Measurements from ENCODE around the gene TMEM256. TPM values are rescaled to one million over a fixed set of nuclear protein-coding genes. Genes with fewer than 3 reads are reported as not detected.

Gene TMEM256
- total RNA-seq, 2 experiments from 2014 or later = 87.0 to 88.5 TPM

DNA sequence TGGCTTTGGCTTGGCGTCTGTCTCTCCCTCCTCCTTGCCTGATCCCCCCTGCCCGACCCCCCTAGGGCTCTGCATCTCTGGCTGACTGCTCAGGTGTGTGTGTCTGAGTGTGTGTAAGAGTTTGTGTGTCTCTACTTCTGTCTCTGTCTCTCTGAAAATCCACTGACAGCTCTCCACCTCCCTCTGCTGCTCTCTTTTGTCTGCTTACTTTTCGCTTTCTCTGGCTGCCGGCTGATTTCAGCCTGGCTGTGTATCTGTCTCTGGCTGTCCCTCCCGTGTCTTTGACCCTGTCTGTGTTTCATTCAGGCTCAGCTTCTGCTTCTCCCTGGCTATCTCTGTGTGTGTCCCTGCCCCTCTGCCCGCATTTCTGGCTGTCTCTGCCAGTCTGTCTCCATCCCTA is 12.4 kb upstream of the TMEM256 start:
- no peaks in the 10 kb centered on the region for H3K36me3 Mint-ChIP-seq
- intact Hi-C loops (cut with micrococcal nuclease) = no loop called here
- no peaks in the 10 kb centered on the region for H3K4me1 Mint-ChIP-seq (ENCODE audit: low read depth)
- no peaks in the 10 kb centered on the region for H3K27me3 Mint-ChIP-seq
- H3K9me3 Mint-ChIP-seq = no peaks in the 10 kb centered on the region
- no peak overlapping the region for H3K4me3 Mint-ChIP-seq
- POLR2A ChIA-PET = no interaction called here
- H3K27ac Mint-ChIP-seq = no peak overlapping the region
- no peak for DNase-seq
- CTCF ChIA-PET = no interaction called here

DNA sequence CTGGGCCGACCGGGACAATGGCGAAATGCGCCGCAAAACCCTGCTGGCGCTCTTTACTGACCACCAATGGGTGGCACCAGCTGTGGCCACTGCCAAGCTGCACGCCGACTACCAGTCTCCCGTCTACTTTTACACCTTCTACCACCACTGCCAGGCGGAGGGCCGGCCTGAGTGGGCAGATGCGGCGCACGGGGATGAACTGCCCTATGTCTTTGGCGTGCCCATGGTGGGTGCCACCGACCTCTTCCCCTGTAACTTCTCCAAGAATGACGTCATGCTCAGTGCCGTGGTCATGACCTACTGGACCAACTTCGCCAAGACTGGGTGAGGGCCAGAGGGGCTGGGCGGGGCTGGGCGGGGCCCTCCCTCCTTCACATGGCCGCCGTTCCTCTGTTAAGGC is 11.9 kb upstream of the TMEM256 start:
- ChIA-PET CTCF (no interaction called here), POLR2A (no interaction called here)
- Mint-ChIP-seq H3K4me3 (no peak overlapping the region), H3K4me1 (ENCODE audit: low read depth) (no peaks in the 10 kb centered on the region), H3K36me3 (no peaks in the 10 kb centered on the region), H3K27ac (no peak overlapping the region), H3K27me3 (no peaks in the 10 kb centered on the region), H3K9me3 (no peaks in the 10 kb centered on the region)
- intact Hi-C loops (cut with micrococcal nuclease) = no loop called here
- no peak for DNase-seq

GRCh38 chr17:7414837-7415236 is 10.9 kb upstream of the TMEM256 start:
- no peaks in the 10 kb centered on the region for H3K27me3 Mint-ChIP-seq
- no peak for DNase-seq
- no peak overlapping the region for H3K27ac Mint-ChIP-seq
- intact Hi-C loops (cut with micrococcal nuclease) = no loop called here
- no peak overlapping the region for H3K4me3 Mint-ChIP-seq
- ChIA-PET CTCF (no interaction called here), POLR2A (no interaction called here)
- no peaks in the 10 kb centered on the region for H3K4me1 Mint-ChIP-seq (ENCODE audit: low read depth)
- H3K9me3 Mint-ChIP-seq = no peaks in the 10 kb centered on the region
- no peaks in the 10 kb centered on the region for H3K36me3 Mint-ChIP-seq

- no peaks in the 10 kb centered on the region for H3K4me1 Mint-ChIP-seq (ENCODE audit: low read depth)
- ChIA-PET POLR2A (interaction anchor here (0.6 kb wide), 1 partner anchor 104 kb away, joined by 4 read pairs; no protein-coding TSS in a partner anchor), CTCF (interaction anchor here (0.7 to 1.1 kb wide), 2 partner anchors 56 to 75 kb away, joined by 3 to 5 read pairs; no protein-coding TSS in a partner anchor)
- no peaks in the 10 kb centered on the region for H3K36me3 Mint-ChIP-seq
- no peaks in the 10 kb centered on the region for H3K27me3 Mint-ChIP-seq
- DNase-seq = no peak
- H3K27ac Mint-ChIP-seq = no peak overlapping the region
- intact Hi-C loops (cut with micrococcal nuclease) = no loop called here
- H3K4me3 Mint-ChIP-seq = no peak overlapping the region
- no peaks in the 10 kb centered on the region for H3K9me3 Mint-ChIP-seq
Measured at GRCh38 chr17:7413346-7413985, 9.6 kb upstream of the TMEM256 start.

DNA sequence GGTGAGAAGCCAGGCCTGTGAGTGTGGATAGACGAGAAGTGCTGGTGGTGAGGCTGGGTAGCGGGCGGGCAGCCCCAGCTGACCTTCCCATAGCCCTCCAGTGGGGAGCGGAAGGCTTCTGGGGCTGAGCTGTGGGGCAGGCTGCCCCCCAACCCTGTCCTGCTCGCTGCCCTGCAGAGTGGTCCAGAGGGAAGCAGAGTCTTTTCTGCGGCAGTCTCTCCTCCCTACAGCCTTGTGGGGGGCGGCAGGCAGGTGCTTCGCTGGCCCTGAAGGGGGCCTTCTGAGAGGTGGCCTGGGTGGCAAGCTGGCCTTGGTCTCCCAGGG is 7.5 kb upstream of the TMEM256 start:
- Mint-ChIP-seq H3K27me3 (no peaks in the 10 kb centered on the region), H3K36me3 (no peaks in the 10 kb centered on the region), H3K9me3 (no peaks in the 10 kb centered on the region), H3K4me3 (no peak overlapping the region), H3K4me1 (ENCODE audit: low read depth) (peaks cover 5% of the 10 kb centered on the region), H3K27ac (no peak overlapping the region)
- CTCF ChIA-PET = no interaction called here
- no peak for DNase-seq
- intact Hi-C loops (cut with micrococcal nuclease) = no loop called here
- POLR2A ChIA-PET = no interaction called here

DNA sequence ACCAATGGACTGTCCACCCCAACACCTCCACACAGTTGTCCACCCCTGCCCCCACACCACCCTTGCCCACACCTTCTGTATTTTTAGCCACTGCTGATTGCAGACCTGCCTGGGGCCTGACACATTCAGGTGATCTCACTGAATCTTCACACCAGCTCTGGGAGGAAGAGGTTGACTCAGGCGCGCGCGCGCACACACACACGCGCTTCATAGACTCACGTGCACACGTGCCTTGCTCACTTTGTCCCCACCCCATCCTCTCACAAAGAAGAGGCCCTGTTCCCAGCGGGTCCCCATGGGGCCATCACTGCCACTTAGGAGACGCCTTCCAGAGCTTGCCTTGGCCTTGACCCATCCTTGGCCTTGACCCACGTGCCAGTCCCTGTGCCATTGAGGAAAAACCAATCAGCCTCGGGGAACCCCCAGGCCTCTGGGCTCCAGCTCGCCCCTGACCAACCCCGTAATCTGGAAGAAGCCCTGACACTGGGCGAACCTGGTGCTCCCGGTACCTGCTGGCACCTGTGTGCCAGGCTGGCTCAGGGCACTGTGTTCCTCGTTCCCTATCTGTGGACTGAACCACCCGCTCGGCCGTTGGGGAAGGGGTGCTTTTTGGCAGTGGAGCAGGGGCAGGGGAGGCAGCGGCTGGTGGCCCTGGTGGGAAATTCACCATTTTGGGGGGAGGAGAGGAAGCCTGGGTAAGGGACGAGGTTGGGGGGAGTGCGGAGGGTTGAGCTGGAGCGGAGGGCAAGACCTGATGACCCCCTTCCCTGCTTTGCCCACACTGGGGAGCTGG is 6.9 kb upstream of the TMEM256 start:
- no peaks in the 10 kb centered on the region for H3K27me3 Mint-ChIP-seq
- no peak overlapping the region for H3K4me3 Mint-ChIP-seq
- intact Hi-C loops (cut with micrococcal nuclease) = no loop called here
- H3K27ac Mint-ChIP-seq = no peak overlapping the region
- CTCF ChIA-PET = no interaction called here
- no peaks in the 10 kb centered on the region for H3K36me3 Mint-ChIP-seq
- H3K9me3 Mint-ChIP-seq = no peaks in the 10 kb centered on the region
- H3K4me1 Mint-ChIP-seq (ENCODE audit: low read depth) = peaks cover 9% of the 10 kb centered on the region
- no peak for DNase-seq
- POLR2A ChIA-PET = no interaction called here

- H3K36me3 Mint-ChIP-seq = no peaks in the 10 kb centered on the region
- CTCF ChIA-PET = no interaction called here
- H3K4me1 Mint-ChIP-seq (ENCODE audit: low read depth) = peaks cover 15% of the 10 kb centered on the region
- no peak overlapping the region for H3K4me3 Mint-ChIP-seq
- no peaks in the 10 kb centered on the region for H3K9me3 Mint-ChIP-seq
- no peaks in the 10 kb centered on the region for H3K27me3 Mint-ChIP-seq
- no peak overlapping the region for H3K27ac Mint-ChIP-seq
- intact Hi-C loops (cut with micrococcal nuclease) = no loop called here
- no peak for DNase-seq
- POLR2A ChIA-PET = no interaction called here
Measured at GRCh38 chr17:7409716-7410115, 5.8 kb upstream of the TMEM256 start.

DNA sequence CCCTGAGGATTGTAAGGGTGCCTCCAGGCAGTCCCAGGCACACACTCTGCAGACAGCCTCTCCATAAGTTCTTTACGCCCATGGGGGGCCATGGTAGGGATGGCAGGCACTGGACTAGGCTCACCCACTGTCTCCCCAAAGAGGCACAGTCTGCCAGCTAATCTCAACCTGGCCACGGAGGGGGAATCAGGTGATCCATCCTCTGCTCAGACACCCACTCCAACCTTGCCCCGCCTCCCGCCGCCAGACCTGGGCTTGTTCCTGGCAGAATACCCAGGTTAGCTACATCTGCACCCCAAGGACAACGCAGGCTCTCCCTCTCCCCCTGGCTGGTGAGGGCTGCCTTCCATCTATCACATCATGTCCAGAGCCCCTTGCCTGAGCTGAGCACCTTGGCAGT is 5.0 kb upstream of the TMEM256 start:
- ChIA-PET POLR2A (no interaction called here), CTCF (no interaction called here)
- intact Hi-C loops (cut with micrococcal nuclease) = no loop called here
- no peak overlapping the region for H3K4me3 Mint-ChIP-seq
- H3K36me3 Mint-ChIP-seq = no peaks in the 10 kb centered on the region
- peaks cover 15% of the 10 kb centered on the region for H3K4me1 Mint-ChIP-seq (ENCODE audit: low read depth)
- no peaks in the 10 kb centered on the region for H3K27me3 Mint-ChIP-seq
- H3K27ac Mint-ChIP-seq = no peak overlapping the region
- no peak for DNase-seq
- no peaks in the 10 kb centered on the region for H3K9me3 Mint-ChIP-seq

- CTCF ChIA-PET = interaction anchor here (1.5 kb wide), 1 partner anchor 52 kb away, joined by 3 read pairs; no protein-coding TSS in a partner anchor
- DNase-seq = peak; percentile 53
- H3K27me3 Mint-ChIP-seq = no peaks in the 10 kb centered on the region
- no peak overlapping the region for H3K4me3 Mint-ChIP-seq
- no peaks in the 10 kb centered on the region for H3K36me3 Mint-ChIP-seq
- no peaks in the 10 kb centered on the region for H3K9me3 Mint-ChIP-seq
- intact Hi-C loops (cut with micrococcal nuclease) = no loop called here
- no peak overlapping the region for H3K27ac Mint-ChIP-seq
- peaks cover 15% of the 10 kb centered on the region for H3K4me1 Mint-ChIP-seq (ENCODE audit: low read depth)
- POLR2A ChIA-PET = no interaction called here
Measured at GRCh38 chr17:7408252-7408727, 4.4 kb upstream of the TMEM256 start.

DNA sequence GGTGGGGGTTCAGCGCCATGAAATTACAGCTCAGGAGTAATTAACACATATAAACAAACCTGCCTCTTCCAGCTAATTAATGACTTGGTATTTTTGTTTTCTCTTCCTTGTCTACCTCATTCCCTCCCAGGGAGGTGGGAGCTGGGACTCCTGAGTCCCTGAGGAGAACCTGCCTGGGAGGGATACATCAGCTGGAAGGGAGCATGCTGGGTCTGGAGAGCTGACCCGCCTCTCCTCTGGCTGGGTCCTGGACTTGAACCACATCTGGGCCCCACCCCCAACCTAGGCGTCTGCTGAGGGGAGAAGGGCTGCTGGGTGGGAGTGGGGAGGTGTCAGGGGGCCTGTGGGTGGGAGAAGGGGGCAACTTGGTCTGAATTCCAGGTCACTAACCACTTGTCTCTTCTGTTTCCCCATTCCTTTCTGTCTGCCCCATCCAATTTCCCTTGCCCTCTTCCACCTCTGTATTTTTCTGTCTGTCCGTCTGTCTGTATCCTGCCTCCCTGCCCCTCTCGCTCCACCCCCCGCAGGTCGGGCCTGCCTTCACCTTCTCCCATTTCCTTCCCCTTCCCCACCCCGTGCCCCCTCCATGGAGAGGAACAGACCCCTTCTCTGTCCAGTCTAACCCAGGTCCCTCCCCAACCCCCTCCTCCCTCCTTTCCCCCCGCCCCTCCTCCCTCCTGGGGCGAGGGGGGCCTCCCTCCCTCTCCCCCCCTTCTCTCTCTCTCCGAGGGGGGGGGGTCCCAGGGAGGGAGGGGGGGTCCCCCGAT is 3.8 kb upstream of the TMEM256 start, which contains the start of gene NLGN2:
NLGN2 (plus strand) TSS at position 361 of the 767 bp plus-strand sequence. CDS start 411 bp downstream, outside the sequence.
- no peak within 1 kb of the TSS for H3K27ac Mint-ChIP-seq
- DNase-seq = no peak
- H3K27me3 Mint-ChIP-seq = no peaks in the 10 kb centered on the region
- H3K9me3 Mint-ChIP-seq = no peaks in the 10 kb centered on the region
- peak within 1 kb of the TSS; percentile 20 for H3K4me3 Mint-ChIP-seq
- ChIA-PET CTCF (interaction anchor here (1.5 kb wide), 1 partner anchor 52 kb away, joined by 3 read pairs; no protein-coding TSS in a partner anchor), POLR2A (no interaction called here)
- intact Hi-C loops (cut with micrococcal nuclease) = no loop called here
- H3K36me3 Mint-ChIP-seq = no peaks in the 10 kb centered on the region
- H3K4me1 Mint-ChIP-seq (ENCODE audit: low read depth) = peaks cover 21% of the 10 kb centered on the region

- Mint-ChIP-seq H3K4me3 (no peak overlapping the region), H3K27me3 (no peaks in the 10 kb centered on the region), H3K36me3 (no peaks in the 10 kb centered on the region), H3K27ac (no peak overlapping the region), H3K4me1 (ENCODE audit: low read depth) (peaks cover 21% of the 10 kb centered on the region), H3K9me3 (no peaks in the 10 kb centered on the region)
- intact Hi-C loops (cut with micrococcal nuclease) = no loop called here
- CTCF ChIA-PET = interaction anchor here (1.0 to 1.5 kb wide), 2 partner anchors 30 to 51 kb away, joined by 3 to 6 read pairs; no protein-coding TSS in a partner anchor
- no peak for DNase-seq
- POLR2A ChIA-PET = no interaction called here
Measured at GRCh38 chr17:7407082-7407481, 3.2 kb upstream of the TMEM256 start.

DNA sequence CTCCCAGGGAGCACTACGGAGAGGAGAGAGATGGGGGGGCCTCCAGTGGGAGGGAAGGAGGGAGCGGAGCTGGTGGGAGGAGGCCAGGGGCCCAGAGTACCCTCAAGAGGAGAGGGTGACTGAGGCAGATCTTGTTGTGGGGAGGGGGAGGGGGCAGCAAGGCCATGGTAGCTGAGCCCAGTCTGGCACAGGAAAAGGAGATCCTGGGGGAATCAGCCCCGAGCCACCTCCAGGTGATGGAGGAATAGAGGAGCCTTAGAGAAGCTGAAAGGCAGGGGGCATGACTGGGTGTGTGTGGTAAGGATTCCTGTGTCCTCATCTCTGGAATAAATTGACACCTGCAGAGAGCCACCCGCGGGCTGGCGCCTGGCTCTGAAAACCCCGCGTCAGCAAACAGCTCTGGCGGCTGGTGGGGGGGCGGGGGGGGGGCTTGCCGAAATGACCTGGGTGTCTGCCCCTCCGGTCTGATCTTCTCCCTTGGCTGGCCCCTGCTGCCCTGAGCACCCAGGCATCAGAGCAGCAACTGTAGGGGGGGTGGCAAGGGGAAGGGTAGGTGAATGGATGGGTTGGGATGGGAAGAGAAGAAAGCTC is 2.4 kb upstream of the TMEM256 start:
- no peak overlapping the region for H3K4me3 Mint-ChIP-seq
- intact Hi-C loops (cut with micrococcal nuclease) = no loop called here
- ChIA-PET POLR2A (interaction anchor here (1.2 kb wide), 1 partner anchor 12 kb away, joined by 3 read pairs; the partner anchor contains the start of gene PLSCR3), CTCF (interaction anchor here (1.0 kb wide), 1 partner anchor 31 kb away, joined by 6 read pairs; no protein-coding TSS in a partner anchor)
- peaks cover 23% of the 10 kb centered on the region for H3K4me1 Mint-ChIP-seq (ENCODE audit: low read depth)
- H3K27ac Mint-ChIP-seq = no peak overlapping the region
- DNase-seq = no peak
- no peaks in the 10 kb centered on the region for H3K36me3 Mint-ChIP-seq
- no peaks in the 10 kb centered on the region for H3K27me3 Mint-ChIP-seq
- no peaks in the 10 kb centered on the region for H3K9me3 Mint-ChIP-seq
